B cell (primary cell): ENCODE data around the gene TAF9. TPM values are rescaled to one million over a fixed set of nuclear protein-coding genes. Genes with fewer than 3 reads are reported as not detected.

Source experiments
- ATAC-seq: fragments of 200-7000 bp; cut with Tn5 transposase; one replicate; pipeline ENCODE4 v1.10.0; 2021; ENCODE audit warnings: low read depth, mild to moderate bottlenecking, moderate number of reproducible peaks, moderate library complexity
- CTCF ChIA-PET: fragments of 350-600 bp; sonication (Branson Sonifier 250); formaldehyde crosslinking; loops from one replicate; lab custom pipeline; 2021; ENCODE audit warnings: antibody characterized with exemption, inconsistent platforms; lab: Charles Lee
- POLR2A ChIA-PET: fragments of 350-600 bp; sonication (Branson Sonifier 250); formaldehyde crosslinking; loops from one replicate; lab custom pipeline; 2021; ENCODE audit warnings: antibody characterized with exemption; lab: Charles Lee
- DNase-seq: peaks from one replicate; pipeline ENCODE4 v3.0.0; 2013
- H2AFZ ChIP-seq: 2 replicates; pipeline ENCODE4 v1.6.1; 2012; ENCODE audit warnings: mild to moderate bottlenecking, low read depth, low read length; ENCODE audit not compliant: insufficient read depth, poor library complexity, severe bottlenecking
- H3K27ac ChIP-seq, 2 donors: 1 replicate in 1 of 2; 2 replicates in 1 of 2; pipeline ENCODE4 v1.5.1; 2012 to 2013; ENCODE audit warnings: low read length in 2 of 2, mild to moderate bottlenecking in 2 of 2, moderate library complexity in 1 of 2
- H3K27me3 ChIP-seq, 4 experiments: fragments of 200-600 bp in 1 of 4; sonication (generic) in 1 of 4; replicated peaks in 1 of 4; 1 replicate in 2 of 4; 2 replicates in 2 of 4; pipeline versions ENCODE4 v1.6.1 to v1.7.0; 2013 to 2016; ENCODE audit warnings: low read length in 3 of 4, mild to moderate bottlenecking in 2 of 4, mixed read lengths in 1 of 4, moderate library complexity in 1 of 4; ENCODE audit not compliant: insufficient read depth in 4 of 4, control insufficient read depth in 3 of 4; ENCODE audit errors: control extremely low read depth in 1 of 4
- H3K36me3 ChIP-seq, 2 experiments: replicated peaks in 1 of 2; 1 replicate in 1 of 2; 2 replicates in 1 of 2; pipeline versions ENCODE4 v1.6.1 to v1.7.1; 2013; ENCODE audit warnings: low read length in 1 of 2; ENCODE audit not compliant: insufficient read depth in 2 of 2, control insufficient read depth in 1 of 2; ENCODE audit errors: control extremely low read depth in 1 of 2, extremely low read depth in 1 of 2
- H3K4me1 ChIP-seq, 2 donors: fragments of 200-600 bp in 1 of 2; sonication (generic) in 1 of 2; 1 replicate in 1 of 2; 2 replicates in 1 of 2; pipeline versions ENCODE4 v1.5.1 to v1.6.1; 2013 to 2017; ENCODE audit warnings: low read length in 2 of 2; ENCODE audit not compliant: control insufficient read depth in 2 of 2, insufficient read depth in 2 of 2
- H3K4me2 ChIP-seq: replicated peaks from 2 replicates; pipeline ENCODE3; 2012; ENCODE audit warnings: mild to moderate bottlenecking, low read depth, low read length; ENCODE audit not compliant: poor library complexity, severe bottlenecking
- H3K4me3 ChIP-seq, 5 experiments: fragments of 200-600 bp in 1 of 5; sonication (generic) in 1 of 5; 1 replicate in 3 of 5; 2 replicates in 2 of 5; pipeline versions ENCODE4 v1.5.1 to v1.7.0; 2011 to 2016; ENCODE audit warnings: low read length in 4 of 5, mild to moderate bottlenecking in 4 of 5, low read depth in 2 of 5, control low read depth in 1 of 5, moderate library complexity in 1 of 5; ENCODE audit not compliant: insufficient read depth in 1 of 5; ENCODE audit errors: control extremely low read depth in 1 of 5, extremely low read depth in 1 of 5
- H3K79me2 ChIP-seq: fragments of 200-600 bp; sonication (generic); one replicate; pipeline ENCODE4 v1.6.0; 2016; ENCODE audit warnings: low read length; ENCODE audit not compliant: control insufficient read depth, insufficient read depth
- H3K9ac ChIP-seq: fragments of 200-600 bp; sonication (generic); 2 replicates; pipeline ENCODE4 v1.6.1; 2017; ENCODE audit warnings: mild to moderate bottlenecking, low read length, moderate library complexity
- H3K9me3 ChIP-seq, 3 donors: one replicate each; pipeline versions ENCODE4 v1.6.1 to v1.7.1; 2013; ENCODE audit warnings: low read length in 2 of 3; ENCODE audit not compliant: control insufficient read depth in 2 of 3, insufficient read depth in 1 of 3; ENCODE audit errors: control extremely low read depth in 1 of 3
- H4K20me1 ChIP-seq: 2 replicates; pipeline ENCODE4 v1.6.0; 2012; ENCODE audit warnings: mild to moderate bottlenecking, low read length; ENCODE audit not compliant: insufficient read depth, control insufficient read depth, poor library complexity, severe bottlenecking
- H3K27ac Mint-ChIP-seq: one replicate; pipeline ENCODE4 v1.8.0; 2021; ENCODE audit warnings: mixed read lengths
- H3K27me3 Mint-ChIP-seq: one replicate; pipeline ENCODE4 v1.8.0; 2021; ENCODE audit warnings: mixed read lengths
- H3K4me1 Mint-ChIP-seq: one replicate; pipeline ENCODE4 v1.8.0; 2021; ENCODE audit warnings: mixed read lengths
- H3K4me3 Mint-ChIP-seq: one replicate; pipeline ENCODE4 v1.8.0; 2021; ENCODE audit warnings: mixed read lengths
- H3K9me3 Mint-ChIP-seq: one replicate; pipeline ENCODE4 v1.8.0; 2022; ENCODE audit warnings: mixed read lengths; ENCODE audit not compliant: insufficient read depth
- CTCF ChIP-seq: fragments of 200-600 bp; IDR thresholded peaks from one replicate; pipeline ENCODE4 v1.8.0; 2022; ENCODE audit warnings: antibody characterized with exemption, mild to moderate bottlenecking
- EZH2 ChIP-seq: IDR thresholded peaks from 2 replicates; pipeline ENCODE4 v1.6.1; 2012; ENCODE audit warnings: borderline replicate concordance, low read depth, mild to moderate bottlenecking, moderate library complexity, low read length; ENCODE audit not compliant: insufficient read depth, poor library complexity, severe bottlenecking
- WGBS: methylation state at CpG from one replicate; pipeline ENCODE4 v1.1.5; 2013; ENCODE audit warnings: missing lambda C conversion rate; ENCODE audit not compliant: insufficient coverage; 5-methylcytosine and 5-hydroxymethylcytosine counted together
- intact Hi-C: fragments of 100-400 bp; cut with micrococcal nuclease; formaldehyde crosslinking; loops from one replicate; pipeline ENCODE4 v1.10.0; 2022
- polyA plus RNA-seq: library from polyadenylated mRNA; depleted of rRNA; stranded (reverse); fragments of >200 nt; gene quantifications from 2 replicates; pipeline ENCODE4 v1.2.3, GENCODE V29; 2012
- total RNA-seq, 2 donors: library from RNA; stranded (reverse); fragments of 120-200 nt in 1 of 2; gene quantifications; 1 replicate in 1 of 2; 2 replicates in 1 of 2; pipeline versions ENCODE4 v1.2.3 to v1.2.4, GENCODE V29; 2013 to 2022

Gene TAF9
- total and polyA plus RNA-seq, 2 donors (not counting 1 experiment from before 2014, with no cell fraction given) = 42.0 to 64.6 TPM

DNA sequence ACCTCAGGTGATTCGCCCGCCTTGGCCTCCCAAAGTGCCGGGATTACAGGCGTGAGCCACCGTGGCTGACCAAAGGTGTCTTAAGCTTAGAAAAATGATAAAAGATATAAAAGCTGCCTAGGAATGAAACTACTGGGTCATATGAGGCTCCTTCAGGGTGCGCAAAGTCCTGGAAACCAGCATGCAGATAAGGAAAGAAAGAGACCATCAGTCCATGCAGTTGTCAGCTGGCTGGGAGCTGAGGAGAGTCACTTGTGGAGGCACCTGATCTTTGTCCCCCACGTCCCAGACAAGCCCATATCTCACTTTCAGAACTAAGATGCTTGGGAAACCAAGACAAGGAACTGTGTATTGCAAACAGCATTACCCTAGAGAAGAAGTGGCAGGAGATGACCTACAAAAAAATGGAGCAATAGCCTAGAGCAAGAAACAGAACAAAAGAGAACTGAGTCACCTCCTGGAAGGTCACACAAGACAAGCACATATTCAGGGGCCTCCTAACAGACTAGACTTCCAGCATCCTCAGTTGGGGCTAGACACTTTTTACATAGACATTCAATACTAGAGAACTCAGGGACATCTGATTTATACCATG is 33.9 kb downstream of the TAF9 start:
- Mint-ChIP-seq H3K27me3 (no peaks in the 10 kb centered on the region), H3K9me3 (no peaks in the 10 kb centered on the region), H3K27ac (no peak overlapping the region), H3K4me3 (no peak overlapping the region), H3K4me1 (peaks cover 15% of the 10 kb centered on the region)
- Histone ChIP-seq H3K36me3 (no peaks in the 10 kb centered on the region), H3K4me3 (no peak overlapping the region), H4K20me1 (no peaks in the 10 kb centered on the region), H3K4me1 (peaks cover 10 to 17% of the 10 kb centered on the region in 2 donors), H3K9me3 (peaks cover 0 to 6% (median 0%) of the 10 kb centered on the region in 3 donors), H3K27ac (no peak overlapping the region), H2AFZ (peak overlapping the region; percentile 65), H3K9ac (no peak overlapping the region), H3K27me3 (no peaks in the 10 kb centered on the region), H3K4me2 (no peak overlapping the region), H3K79me2 (no peaks in the 10 kb centered on the region)
- ChIA-PET POLR2A (interaction anchor here (0.6 to 0.9 kb wide), 3 partner anchors 12 to 242 kb away, joined by 3 to 7 read pairs (median 4); no protein-coding TSS in a partner anchor), CTCF (interaction anchor here (0.7 to 4.9 kb wide), 10 partner anchors 8 to 294 kb away, joined by 3 to 36 read pairs (median 4); partner anchors contain the start of gene SLC30A5)
- DNase-seq = no peak
- WGBS = 95% methylated on average over 6 of the region's 7 CpGs
- intact Hi-C loops = no loop called here
- no peak for ATAC-seq
- TF ChIP-seq CTCF (no peak), EZH2 (no peak)

- Mint-ChIP-seq H3K4me3 (peak overlapping the region; percentile 30), H3K27me3 (no peaks in the 10 kb centered on the region), H3K4me1 (peaks cover 15% of the 10 kb centered on the region), H3K27ac (peak overlapping the region; percentile 56), H3K9me3 (no peaks in the 10 kb centered on the region)
- Histone ChIP-seq H3K36me3 (no peaks in the 10 kb centered on the region), H3K4me2 (peak overlapping the region; percentile 52), H3K4me1 (peaks cover 10 to 17% of the 10 kb centered on the region in 2 donors), H3K9me3 (peaks cover 0 to 6% (median 0%) of the 10 kb centered on the region in 3 donors), H2AFZ (peak overlapping the region; percentile 65), H3K4me3 (no peak overlapping the region), H4K20me1 (no peaks in the 10 kb centered on the region), H3K79me2 (no peaks in the 10 kb centered on the region), H3K27ac (no peak overlapping the region), H3K9ac (no peak overlapping the region), H3K27me3 (no peaks in the 10 kb centered on the region)
- DNase-seq (peak; percentile 78), ATAC-seq (peak; percentile 67)
- WGBS = 21% methylated on average over 16 of the region's 18 CpGs
- ChIA-PET POLR2A (interaction anchor here (0.6 to 0.9 kb wide), 3 partner anchors 12 to 242 kb away, joined by 3 to 7 read pairs (median 4); no protein-coding TSS in a partner anchor), CTCF (interaction anchor here (0.7 to 4.9 kb wide), 15 partner anchors 9 to 1142 kb away, joined by 3 to 36 read pairs (median 3); partner anchors contain the start of genes CDK7 and SLC30A5)
- TF ChIP-seq CTCF (peak; percentile 62), EZH2 (no peak)
- intact Hi-C loops = loop anchor here (1.0 kb wide), 1 partner anchor 293 kb away; no protein-coding TSS in a partner anchor
Measured at GRCh38 chr5:69334793-69335268, 34.5 kb downstream of the TAF9 start.
